Pancreas (tissue), 10 donors: ENCODE measurements around the gene AOAH. TPM values are rescaled to one million over a fixed set of nuclear protein-coding genes. Genes with fewer than 3 reads are reported as not detected.
"Not testable (repeated sequence)": the region's sequence is repeated elsewhere in the genome, so short reads cannot be mapped to it uniquely, and the experiment has no call there.

Experiments
- ATAC-seq, 4 donors: fragments of 200-7000 bp; cut with Tn5 transposase; one replicate each; pipeline versions ENCODE4 v1.8.0 to v1.9.1; 2020; ENCODE audit warnings: mild to moderate bottlenecking in 4 of 4, moderate library complexity in 4 of 4
- DNase-seq, 6 donors: peaks; one replicate each; pipeline ENCODE4 v3.0.0-alpha.2; 2020
- FAIRE-seq: peaks from 2 replicates; lab custom pipeline; 2012; peaks lifted over from hg19 to GRCh38; lab: Jason Lieb, UNC
- H3K27ac ChIP-seq, 4 donors: fragments of 200-600 bp; sonication (generic); 1 replicate in 3 of 4; 2 replicates in 1 of 4; pipeline versions ENCODE4 v1.5.0 to v1.8.0; 2020
- H3K27me3 ChIP-seq, 4 donors: fragments of 200-600 bp; one replicate each; pipeline ENCODE4 v1.8.0; 2021
- H3K36me3 ChIP-seq, 3 donors: fragments of 200-600 bp; sonication (generic) in 1 of 3; one replicate each; pipeline versions ENCODE4 v1.5.0 to v1.8.0; 2020 to 2021
- H3K4me1 ChIP-seq, 3 donors: fragments of 200-600 bp; one replicate each; pipeline ENCODE4 v1.8.0; 2021
- H3K4me3 ChIP-seq, 4 donors: fragments of 200-600 bp; sonication (generic) in 2 of 4; one replicate each; pipeline versions ENCODE4 v1.5.0 to v1.8.0; 2020 to 2021
- H3K9me3 ChIP-seq, 4 donors: fragments of 200-600 bp; one replicate each; pipeline ENCODE4 v1.8.0; 2021
- CTCF ChIP-seq, 4 donors: fragments of 200-600 bp; sonication (generic) in 3 of 4; IDR thresholded peaks; one replicate each; pipeline versions ENCODE4 v1.5.0 to v1.8.0; 2021; ENCODE audit warnings: antibody characterized with exemption in 4 of 4
- WGBS, 2 donors: extraction: QIAGEN DNeasy Blood & Tissue Kit; methylation state at CpG; one replicate each; pipeline ENCODE4 v1.1.7; 2013; 5-methylcytosine and 5-hydroxymethylcytosine counted together
- intact Hi-C, 3 donors: fragments of 100-400 bp; cut with DNase I; formaldehyde crosslinking; loops; one replicate each; pipeline versions ENCODE4 v1.11.1 to v1.14.2; 2022
- polyA plus RNA-seq, 2 donors: library from polyadenylated mRNA; stranded (reverse); fragments of 200-250 nt; gene quantifications; one replicate each; pipeline ENCODE4 v1.2.3, GENCODE V29; 2013
- total RNA-seq, 6 donors: library from RNA; stranded (reverse); fragmentation: NEBNext Ultra II Directional in 4 of 6; extraction: Animal tissue kit (Norgen Biotek cat#: 25700) in 4 of 6; gene quantifications; one replicate each; pipeline versions ENCODE4 v1.2.1 to v1.2.4, GENCODE V29; 2021 to 2023
- donor health status: healthy with polysubstance abuse.
- donor health status: DM: no; HTN: no; CAD: no; lungs with moderate emphysema.
- donor health status: DM: no; HTN: no; CAD: no.
- donor health status: control.
- donor health status: control.
- donor health status: Bipolar disorder and iron deficiency.
- donor health status: DM: yes; HTN: yes; CAD: no.
- donor health status: DM: no; HTN: no; CAD: no.
- donor health status: DM: no; HTN: no; CAD: no.
- donor health status: DM: yes; HTN: yes; CAD: no.

AOAH gene
- total and polyA plus RNA-seq, 8 donors = 0.79 to 9.0 (median 2.1) TPM

- Histone ChIP-seq H3K9me3 (no peaks in the 10 kb centered on the region), H3K27me3 (no peaks in the 10 kb centered on the region), H3K27ac (no peak overlapping the region), H3K4me1 (no peaks in the 10 kb centered on the region), H3K4me3 (no peak overlapping the region), H3K36me3 (no peaks in the 10 kb centered on the region)
- DNase-seq = no peak
- no peak for FAIRE-seq
- intact Hi-C loops = no loop called here
- 73 to 86% methylated on average over 7 of the region's 7 CpGs for WGBS, 2 donors
- no peak for ATAC-seq
- no peak for TF ChIP-seq CTCF (IDR thresholded peaks at IDR 0.05)
Observed at GRCh38 chr7:36650766-36651312, 73.5 kb downstream of the AOAH start.

- DNase-seq = no peak
- FAIRE-seq = no peak
- TF ChIP-seq CTCF (IDR thresholded peaks at IDR 0.05) = no peak
- H3K36me3 ChIP-seq = no peaks in the 10 kb centered on the region
- 88 to 96% methylated on average over 4 of the region's 4 CpGs for WGBS, 2 donors
- H3K9me3 ChIP-seq = no peaks in the 10 kb centered on the region
- H3K4me1 ChIP-seq = no peaks in the 10 kb centered on the region
- intact Hi-C loops = no loop called here
- no peak overlapping the region for H3K4me3 ChIP-seq
- ATAC-seq = no peak
- no peaks in the 10 kb centered on the region for H3K27me3 ChIP-seq
- H3K27ac ChIP-seq = no peak overlapping the region
Observed at GRCh38 chr7:36650320-36650719, 74.0 kb downstream of the AOAH start.

DNA sequence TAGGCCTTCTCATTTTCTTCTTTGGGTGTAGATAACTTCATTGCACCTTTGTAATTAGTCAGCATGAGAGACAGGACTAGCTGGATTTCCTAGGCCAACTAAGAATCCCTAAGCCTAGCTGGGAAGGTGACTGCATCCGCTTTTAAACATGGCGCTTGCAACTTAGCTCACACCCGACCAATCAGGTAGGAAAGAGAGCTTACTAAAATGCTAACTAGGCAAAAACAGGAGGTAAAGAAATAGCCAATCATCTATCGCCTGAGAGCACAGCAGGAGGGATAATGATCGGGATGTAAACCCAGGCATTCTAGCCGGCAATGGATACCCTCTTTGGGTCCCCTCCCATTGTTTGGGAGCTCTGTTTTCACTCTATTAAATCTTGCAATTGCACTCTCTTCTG, 75.0 kb downstream of the AOAH start:
- 96 to 98% methylated on average over 6 of the region's 6 CpGs for WGBS, 2 donors
- not testable (repeated sequence) for FAIRE-seq, ATAC-seq

DNA sequence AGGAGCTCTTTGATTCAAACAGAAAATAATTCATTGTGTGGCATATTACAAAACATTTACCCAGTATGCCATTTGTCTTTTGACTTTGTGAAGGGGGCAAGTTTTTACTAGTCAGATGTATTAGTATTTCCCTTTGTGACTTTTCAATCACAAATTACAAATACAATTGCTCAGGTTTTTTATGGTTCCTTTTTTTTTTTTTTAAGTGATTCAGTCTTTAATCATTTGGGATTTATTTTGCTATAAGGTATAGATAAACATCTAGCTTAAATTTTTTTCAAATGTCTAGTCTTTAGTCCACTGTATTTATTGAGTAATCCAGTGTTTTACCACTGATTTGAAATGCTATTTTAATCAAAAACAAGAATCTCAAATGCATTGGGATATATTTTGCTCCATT, 75.9 kb downstream of the AOAH start:
- no peak overlapping the region for H3K4me3 ChIP-seq
- intact Hi-C loops = no loop called here
- FAIRE-seq = no peak

More for the DNA sequence above, 75.0 kb downstream of the AOAH start:
- H3K27ac ChIP-seq, DNase-seq, H3K27me3 ChIP-seq, H3K4me3 ChIP-seq, intact Hi-C loops, H3K4me1 ChIP-seq, H3K9me3 ChIP-seq, H3K36me3 ChIP-seq: not testable (repeated sequence)

GRCh38 chr7:36644625-36645422, 79.5 kb downstream of the AOAH start:
- Histone ChIP-seq H3K9me3 (no peaks in the 10 kb centered on the region), H3K4me3 (no peak overlapping the region), H3K4me1 (no peaks in the 10 kb centered on the region), H3K27me3 (no peaks in the 10 kb centered on the region), H3K36me3 (no peaks in the 10 kb centered on the region), H3K27ac (no peak overlapping the region)
- no peak for FAIRE-seq
- no peak for TF ChIP-seq CTCF (IDR thresholded peaks at IDR 0.05)
- WGBS, 2 donors = 74 to 81% methylated on average over 4 of the region's 4 CpGs
- no peak for ATAC-seq
- no peak for DNase-seq
- intact Hi-C loops = no loop called here

More for the DNA sequence above, 75.9 kb downstream of the AOAH start:
- no peak overlapping the region for H3K27ac ChIP-seq
- H3K9me3 ChIP-seq = no peaks in the 10 kb centered on the region
- H3K27me3 ChIP-seq = no peaks in the 10 kb centered on the region
- ATAC-seq (no peak), DNase-seq (no peak)
- no peaks in the 10 kb centered on the region for H3K4me1 ChIP-seq
- no peaks in the 10 kb centered on the region for H3K36me3 ChIP-seq
- no peak for TF ChIP-seq CTCF (IDR thresholded peaks at IDR 0.05)
